GM18502 (cell line): Measurements from ENCODE around the gene BAZ2B.
"Not testable (repeated sequence)": the region's sequence is repeated elsewhere in the genome, so short reads cannot be mapped to it uniquely, and the experiment has no call there.

ENCODE experiments used
- ATAC-seq: cut with Tn5 transposase; IDR thresholded peaks from one replicate; pipeline ENCODE4 v1.9.1; 2021; ENCODE audit warnings: mild to moderate bottlenecking; ENCODE audit not compliant: unreplicated experiment, poor library complexity

BAZ2B gene

DNA sequence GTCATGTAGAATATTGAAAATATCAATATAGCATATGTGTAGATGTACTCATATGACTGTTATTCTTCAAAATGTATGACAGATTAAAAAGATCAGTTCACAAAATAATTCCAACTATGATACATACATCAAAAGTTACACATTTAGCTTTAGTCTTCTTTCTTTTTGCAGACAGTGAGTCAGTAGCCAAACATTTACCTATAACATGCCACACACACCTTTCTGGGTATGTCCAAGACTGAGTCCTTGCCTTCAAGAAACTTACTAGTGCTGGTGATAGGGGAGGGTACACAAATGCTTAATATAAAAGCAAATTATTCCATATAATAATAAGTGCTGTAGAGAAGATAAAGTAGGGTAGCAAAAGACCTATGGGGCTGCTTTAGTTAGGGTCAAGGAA lies 176.9 kb downstream of the BAZ2B start:
- ATAC-seq, result no peak

DNA sequence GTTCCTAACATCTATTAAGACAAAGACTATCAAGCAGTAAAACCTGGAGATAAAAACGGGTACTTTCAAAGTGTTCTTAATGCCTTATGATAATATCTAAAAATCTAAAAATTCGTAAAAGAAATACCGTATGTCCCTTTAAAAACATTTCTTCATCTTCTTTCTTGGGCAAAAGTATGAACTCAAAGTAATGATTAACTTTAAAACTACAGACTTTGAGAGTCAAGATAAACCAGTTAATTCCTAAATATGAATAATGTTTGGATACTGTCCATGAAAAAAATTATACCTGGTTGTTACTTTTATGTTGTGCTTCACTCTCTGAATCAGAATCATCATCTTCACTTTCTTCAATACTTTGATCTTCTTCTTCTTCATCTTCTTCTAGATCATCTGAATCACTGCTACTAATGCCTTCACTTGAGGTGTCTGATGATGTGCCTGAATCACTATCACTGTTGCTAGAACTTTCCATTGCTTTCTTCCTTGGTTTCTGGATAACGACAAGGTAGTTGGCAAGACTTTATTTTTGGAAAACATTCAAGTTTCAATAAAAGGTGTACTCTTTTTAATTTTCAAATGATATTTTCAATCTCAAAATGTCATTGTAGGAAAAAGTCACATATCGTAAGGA lies 177.5 kb downstream of the BAZ2B start:
- no peak for ATAC-seq

DNA sequence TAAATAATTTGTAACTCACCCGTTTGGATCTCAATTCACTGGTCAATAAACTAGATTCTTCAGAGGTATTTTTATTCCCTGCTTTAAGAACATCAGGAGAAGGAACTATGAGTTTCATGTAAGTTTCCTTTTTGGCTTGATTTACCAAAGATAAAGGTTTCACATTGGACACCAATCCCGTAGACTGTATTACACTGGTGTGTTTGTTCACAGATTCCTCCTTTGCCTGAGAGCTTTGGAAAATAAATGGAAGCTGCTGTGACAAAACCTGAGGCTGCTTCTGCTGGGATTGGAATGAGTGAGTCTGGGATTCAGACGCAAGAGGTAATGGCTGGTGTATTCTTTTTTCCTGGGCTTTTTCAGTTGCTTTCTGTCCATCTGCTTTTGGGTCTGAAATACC lies 178.1 kb downstream of the BAZ2B start:
- no peak for ATAC-seq

DNA sequence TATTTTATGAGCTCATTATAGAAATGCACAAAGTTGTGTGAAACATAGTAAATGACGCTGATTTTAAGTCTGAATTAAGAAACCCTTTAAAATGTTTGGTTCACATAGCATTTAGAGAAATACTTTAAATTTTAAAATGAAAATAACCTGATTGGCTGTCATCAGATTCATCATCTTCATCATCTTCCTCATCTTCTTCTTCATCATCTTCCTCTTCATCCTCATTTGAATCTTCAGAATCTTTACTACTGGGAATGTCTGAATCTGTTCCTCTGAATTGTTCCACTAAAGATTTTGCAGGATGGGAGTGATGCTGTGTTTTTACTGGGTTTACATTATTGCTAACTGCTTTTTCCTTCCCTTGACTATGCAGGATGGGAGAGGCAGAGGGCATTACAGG lies 183.7 kb downstream of the BAZ2B start:
- ATAC-seq, result no peak

DNA sequence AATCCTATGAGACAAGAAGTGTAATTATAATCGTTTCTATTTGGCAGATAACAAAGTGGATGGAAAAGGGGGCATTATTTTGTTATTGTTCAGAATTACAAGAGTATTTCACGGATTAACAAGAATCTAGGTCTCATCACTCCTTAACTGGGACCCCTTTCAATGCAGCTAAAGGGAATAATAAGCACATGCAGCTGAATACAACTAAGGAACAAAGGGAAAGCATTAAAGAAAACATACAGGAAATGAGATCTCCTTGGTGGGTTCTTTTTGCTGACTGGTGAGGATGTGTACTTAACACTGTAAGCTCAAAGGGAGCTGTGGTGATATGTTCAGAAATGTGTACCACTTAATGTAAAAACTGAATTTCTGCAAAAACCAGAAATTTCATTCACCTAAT lies 189.3 kb downstream of the BAZ2B start:
- no peak for ATAC-seq

DNA sequence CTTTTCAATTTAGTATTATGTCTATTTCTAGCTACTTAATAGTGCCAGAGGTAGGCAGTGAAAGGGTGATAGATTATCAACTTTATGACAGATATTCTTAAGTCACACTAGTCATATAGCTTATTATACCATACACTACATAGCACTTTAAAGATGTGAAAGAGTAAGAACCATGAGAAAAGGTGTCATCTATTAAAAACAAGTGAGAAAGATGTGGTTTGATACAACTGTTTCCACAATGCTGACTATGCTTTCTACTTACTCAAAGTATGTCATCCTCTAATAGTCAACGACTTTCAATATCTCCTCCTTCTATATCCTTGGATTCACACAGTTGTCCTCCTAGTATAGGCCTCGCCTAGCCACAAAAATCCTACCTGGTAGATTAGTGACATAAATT lies 196.9 kb downstream of the BAZ2B start:
- ATAC-seq, result no peak

DNA sequence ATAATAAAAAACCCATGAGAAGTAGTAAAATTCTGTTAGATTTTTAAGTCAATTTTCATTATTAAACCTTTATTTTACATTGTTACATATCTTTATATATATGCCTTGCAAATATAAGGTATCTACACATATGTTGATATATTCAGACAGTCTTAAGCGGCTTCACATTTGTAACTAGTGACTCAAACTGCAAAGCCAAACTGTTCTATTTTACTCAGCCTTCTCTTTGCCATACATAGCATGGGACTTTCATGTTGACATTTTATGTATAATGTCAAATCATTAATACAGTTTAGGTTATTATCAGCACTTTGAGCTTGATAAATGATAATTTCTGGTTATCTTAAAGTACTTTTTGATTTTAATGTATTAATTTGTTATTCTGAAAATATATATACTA lies 204.9 kb downstream of the BAZ2B start:
- no peak for ATAC-seq

DNA sequence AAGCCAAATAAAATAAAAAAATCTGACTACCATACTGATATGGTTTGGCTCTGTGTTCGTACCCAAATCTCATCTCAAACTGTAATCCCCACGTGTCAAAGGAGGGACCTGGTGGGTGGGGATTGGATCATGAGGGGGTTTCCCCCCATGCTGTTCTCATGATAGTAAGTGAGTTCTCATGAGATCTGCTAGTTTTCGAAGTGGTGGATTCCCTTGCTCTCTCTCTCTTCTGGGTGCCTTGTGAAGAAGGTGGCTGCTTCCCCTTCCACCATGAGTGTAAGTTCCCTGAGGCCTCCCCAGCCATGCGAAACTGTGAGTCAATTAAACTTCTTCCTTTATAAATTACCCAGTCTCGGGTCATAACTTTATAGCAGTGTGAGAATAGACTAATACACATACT lies 206.1 kb downstream of the BAZ2B start:
- ATAC-seq, result peak; percentile 48

DNA sequence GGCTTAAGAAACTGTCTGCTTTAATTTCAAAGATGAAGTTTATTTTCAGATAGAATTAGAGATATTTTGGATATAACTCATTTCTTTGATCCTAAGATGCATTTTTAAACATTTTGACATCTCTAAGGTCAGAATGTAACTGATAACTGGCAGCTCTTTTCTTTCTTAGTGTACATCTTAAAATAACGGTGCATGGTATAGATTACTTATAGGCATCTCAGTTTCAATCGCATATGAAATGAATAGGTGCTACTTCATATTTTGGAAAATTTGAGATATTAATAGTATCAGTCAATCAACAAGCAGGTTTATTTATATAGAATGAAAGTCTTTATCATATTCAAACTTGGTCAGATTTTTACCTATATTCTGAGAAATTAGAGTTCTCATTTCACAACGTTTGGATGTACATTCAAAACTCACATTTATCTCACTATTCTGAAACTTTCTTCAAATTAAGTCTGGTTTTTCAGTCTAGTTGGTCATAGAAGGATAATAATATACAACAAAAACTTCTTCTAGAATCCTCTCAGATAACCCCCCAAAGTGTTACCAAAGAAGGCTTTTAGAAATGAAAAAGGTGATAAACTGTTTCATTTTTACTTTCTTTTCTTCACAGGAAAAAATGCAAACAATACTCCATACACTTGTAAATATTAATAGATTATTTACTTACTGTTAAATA lies 207.1 kb downstream of the BAZ2B start:
- ATAC-seq, result no peak

DNA sequence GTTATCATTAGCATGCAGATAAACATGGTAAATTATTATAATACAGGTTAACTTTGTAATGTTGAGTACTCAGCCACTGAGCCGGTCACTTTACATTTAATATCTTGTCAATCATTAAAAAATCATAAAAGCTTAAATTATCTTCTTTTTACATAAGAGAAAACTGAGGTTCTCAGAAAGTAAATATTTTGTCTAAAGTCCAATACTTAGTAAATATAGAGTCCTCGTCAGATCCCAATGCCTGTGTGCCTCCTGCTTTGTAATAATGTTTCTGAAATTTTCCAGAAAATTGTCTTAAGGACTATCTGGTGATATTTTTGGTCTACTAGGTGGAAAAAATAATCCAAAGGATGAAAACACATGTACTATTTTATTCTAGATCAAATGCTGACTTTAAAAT lies 213.6 kb downstream of the BAZ2B start:
- ATAC-seq, result no peak

DNA sequence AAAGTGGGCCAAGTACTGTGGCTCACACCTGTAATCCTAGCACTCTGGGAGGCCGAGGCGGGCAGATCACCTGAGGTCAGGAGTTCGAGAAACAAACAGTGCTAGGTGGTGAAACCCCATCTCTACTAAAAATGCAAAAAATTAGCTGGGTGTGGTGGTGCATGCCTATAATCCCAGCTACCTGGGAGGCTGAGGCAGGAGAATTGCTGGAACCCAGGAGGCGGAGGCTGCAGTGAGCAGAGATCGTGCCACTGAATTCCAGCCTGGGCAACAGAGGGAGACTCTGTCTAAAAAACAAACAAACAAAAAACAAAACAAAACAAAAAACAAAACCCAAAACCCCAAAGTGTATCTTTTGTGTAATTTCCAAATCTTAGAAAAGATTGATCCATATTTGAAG lies 214.2 kb downstream of the BAZ2B start:
- not testable (repeated sequence) for ATAC-seq

DNA sequence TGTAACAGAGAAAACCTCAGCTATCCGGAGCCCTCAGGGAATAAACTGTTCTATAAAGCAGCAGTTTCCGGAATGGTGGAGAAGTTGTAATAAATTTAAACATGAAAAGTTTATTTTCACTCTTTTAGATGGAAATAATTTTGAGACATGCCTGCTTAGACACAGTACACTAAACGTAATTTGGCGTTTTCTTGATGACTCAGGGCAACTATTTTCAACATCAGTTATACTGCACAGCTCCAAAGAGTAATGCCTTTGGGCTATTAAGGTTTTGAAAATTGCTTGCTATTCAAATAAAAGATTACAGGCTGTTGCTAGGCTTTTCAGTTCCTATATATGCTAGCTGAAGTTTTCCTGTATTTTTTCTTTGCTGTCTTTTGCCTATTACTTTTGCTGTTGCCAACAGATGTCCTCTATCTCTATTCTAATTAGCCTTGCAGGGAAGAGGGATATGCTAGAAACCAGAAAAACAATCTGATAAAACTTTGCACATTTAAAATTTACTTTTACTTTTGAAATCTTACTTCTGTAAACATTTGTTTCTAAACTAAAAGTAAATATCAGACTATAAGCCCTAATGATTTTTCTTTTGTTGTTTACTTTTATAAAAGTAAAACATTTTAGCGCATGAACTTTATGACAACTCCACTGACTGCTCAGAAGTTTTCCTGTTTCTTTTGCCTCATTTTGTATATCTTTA lies 216.5 kb downstream of the BAZ2B start:
- ATAC-seq, result no peak

DNA sequence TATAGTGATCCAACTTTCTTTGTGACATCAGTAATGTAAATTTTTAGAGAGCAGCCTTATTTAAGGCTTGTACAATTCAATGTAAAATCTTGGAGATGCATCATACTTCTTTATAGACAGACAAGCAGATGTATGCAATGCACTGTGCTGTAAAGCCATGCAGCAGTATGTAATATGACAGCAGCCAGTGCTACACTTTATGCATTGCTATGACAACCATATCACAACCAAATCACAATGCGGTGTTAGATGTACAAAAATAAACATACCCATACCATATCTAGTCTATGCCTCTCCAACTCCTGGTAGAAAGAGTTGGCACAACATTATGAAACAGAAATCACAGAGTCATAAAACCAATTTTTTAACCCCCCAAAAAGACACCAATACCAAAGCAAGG lies 219.5 kb downstream of the BAZ2B start:
- no peak for ATAC-seq

DNA sequence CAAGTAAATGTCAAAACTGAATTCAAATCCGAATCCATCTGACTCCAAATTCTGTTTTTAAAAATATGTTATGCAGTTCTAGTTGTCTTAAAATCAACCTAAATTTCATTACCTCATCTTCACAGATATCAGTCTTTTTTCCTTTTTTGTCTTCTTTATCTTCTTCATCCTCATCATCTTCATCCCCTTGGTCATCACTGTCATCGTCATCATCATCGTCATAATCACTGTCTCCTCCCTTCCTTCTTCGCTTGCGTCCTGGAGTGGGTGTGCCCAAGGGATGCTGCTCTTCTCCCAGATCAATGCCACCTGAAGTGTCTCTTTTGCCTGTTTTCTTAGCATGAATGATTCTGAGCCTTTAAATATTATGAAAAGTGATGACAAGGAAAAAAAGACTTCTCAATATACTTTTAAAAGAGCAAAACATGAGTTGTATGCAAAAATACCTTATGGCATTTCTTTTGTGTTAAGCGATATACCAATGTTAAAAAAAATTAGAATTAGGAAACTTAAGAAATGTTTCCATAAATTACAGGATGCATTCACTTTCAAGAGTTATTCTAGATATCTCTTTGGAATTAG lies 233.8 kb downstream of the BAZ2B start:
- ATAC-seq, result no peak

DNA sequence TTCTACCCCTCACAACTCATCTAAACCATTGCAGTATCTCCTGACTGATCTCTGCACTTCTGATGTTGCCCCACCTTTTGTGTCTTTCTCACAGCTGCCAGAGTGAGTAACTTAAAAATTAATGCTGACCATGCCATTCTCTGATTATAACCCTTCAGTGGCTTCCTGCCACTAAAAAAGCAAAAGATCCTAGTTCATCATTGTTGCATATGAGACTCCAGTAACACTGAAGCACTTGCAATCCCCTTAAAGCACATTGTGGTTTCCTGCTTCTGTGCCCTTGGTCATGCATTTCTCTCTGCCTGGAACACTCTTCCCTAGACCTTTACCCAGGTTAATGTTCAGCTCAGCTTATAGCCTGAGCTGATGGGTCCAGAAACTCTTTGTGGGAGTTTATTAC lies 234.8 kb downstream of the BAZ2B start:
- no peak for ATAC-seq

DNA sequence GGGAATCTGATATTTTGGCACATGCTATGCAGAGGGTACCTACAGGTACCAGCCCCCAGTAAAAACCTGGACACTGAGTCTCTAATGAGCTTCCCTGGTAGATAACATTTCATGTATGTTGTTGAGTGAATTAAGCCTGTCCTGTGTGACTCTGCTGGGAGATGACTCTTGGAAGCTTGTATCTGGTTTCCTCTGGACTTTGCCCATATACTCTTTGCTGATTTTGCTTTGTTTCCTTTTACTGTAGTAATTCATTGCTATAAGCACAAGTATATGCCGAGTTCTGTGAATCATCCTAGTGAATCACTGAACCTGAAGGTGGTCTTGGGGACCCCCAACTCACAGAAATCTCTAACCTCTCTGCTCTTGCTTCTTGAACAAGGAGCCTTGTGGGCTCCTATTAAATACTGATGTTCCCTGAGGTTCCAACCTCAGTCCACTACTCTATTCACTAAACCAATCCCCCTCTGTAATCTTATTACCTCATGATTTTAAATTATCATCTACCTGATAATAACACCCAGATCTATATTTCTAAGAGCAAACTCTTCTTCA lies 235.6 kb downstream of the BAZ2B start:
- no peak for ATAC-seq

DNA sequence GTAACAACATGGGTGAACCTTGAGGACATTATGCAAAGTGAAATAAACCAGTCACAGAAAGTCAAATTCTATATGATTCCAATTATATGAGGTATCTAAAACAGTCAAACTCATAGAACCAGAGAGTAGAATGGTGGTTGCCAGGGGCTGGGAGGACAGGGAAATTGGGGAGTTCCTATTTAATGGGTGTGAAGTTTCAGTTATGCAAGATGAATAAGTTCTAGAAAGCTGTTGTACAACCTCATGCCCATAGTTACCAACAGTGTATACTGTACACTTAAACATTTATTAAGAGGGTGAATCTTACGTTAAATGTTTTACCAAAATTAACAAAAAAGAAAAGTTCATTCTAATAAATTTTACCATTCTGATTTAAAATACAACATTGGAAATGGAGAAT lies 237.2 kb downstream of the BAZ2B start:
- no peak for ATAC-seq

DNA sequence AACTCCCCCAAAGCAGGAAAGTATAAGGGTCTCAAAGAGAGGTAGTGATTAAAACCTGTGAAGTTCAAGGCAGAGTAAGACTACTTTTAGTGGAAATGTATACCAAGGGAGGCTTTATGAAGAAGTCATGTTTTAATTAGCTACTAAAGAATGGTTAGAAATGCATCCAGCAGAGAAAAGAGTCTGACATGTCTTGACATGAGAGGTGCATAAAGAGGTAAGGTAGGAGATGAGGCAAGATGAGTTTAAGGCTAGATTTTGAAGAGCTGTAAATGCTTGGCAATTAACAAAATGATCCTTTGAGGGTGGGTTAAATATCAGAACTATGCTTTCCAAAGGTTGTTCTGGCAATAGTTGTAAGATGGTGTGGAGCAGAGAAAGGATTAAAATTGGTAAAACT lies 241.1 kb downstream of the BAZ2B start:
- no peak for ATAC-seq

DNA sequence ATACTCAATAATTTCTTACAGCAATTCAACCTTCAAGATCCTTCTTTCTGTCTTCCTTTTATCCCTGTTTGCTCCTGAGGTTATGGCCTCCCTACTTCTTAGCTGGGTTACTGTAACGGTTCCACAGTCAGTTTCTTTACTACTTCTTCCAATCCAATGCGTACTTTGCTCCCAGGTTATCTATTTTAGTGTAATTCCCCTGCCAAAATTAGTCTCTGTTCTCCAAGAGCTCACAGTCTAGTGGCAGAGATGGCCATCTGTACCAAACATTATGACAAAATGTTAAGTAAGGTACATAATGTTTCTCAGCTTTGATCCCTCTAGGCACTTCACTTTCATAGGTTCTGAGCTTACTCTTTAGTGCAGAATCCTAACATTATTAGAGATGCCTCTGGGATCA lies 244.8 kb downstream of the BAZ2B start:
- no peak for ATAC-seq

DNA sequence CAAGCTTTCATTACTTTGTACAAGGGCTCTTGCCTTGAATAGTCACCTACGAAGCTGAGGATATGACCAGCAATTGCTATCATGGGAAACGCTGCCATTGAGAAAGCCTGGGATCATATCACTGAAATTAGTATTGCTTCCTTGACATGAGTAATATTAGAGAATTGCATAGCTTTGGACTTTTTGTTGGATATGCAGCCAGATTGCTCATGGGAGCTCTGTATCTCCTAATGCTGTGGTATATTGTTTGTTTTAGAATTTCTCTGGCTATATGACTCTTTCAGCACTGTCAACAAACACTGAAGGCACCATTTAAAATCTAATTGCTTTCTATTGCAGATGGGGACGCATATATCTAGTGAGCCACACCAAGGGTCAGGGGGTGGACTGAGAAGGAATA lies 249.8 kb downstream of the BAZ2B start:
- no peak for ATAC-seq

DNA sequence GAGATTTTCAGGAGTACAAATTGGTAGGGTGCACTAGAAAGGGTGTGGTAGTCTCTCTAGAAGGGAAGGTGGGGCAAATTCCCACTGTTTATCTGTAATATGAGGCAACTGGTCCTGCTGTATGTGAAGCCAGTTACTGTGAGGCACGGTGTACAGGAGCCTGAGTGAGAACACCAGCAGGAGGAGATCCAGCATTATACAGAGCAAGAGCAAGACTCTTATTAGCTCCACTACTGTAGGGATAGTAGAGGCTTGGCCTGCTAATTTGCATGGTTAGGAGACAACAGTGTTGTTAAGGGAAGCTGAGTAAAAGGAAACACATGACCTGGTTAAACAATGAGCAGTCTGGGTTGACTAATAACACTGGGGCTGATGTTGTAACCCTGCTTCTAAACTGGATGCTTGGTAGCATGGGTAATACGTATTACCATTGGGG lies 253.5 kb downstream of the BAZ2B start:
- no peak for ATAC-seq
